Breast epithelium (tissue), 3 donors: Measurements from ENCODE around the gene SLC25A21.
"Not testable (repeated sequence)": the region's sequence is repeated elsewhere in the genome, so short reads cannot be mapped to it uniquely, and the experiment has no call there.

Experiments
- POLR2A ChIP-seq: fragments of 450-650 bp; IDR thresholded peaks from one replicate; pipeline ENCODE4 v1.6.1; 2016; ENCODE audit warnings: antibody characterized with exemption, mild to moderate bottlenecking, moderate library complexity
- TF ChIP-seq, protein P1 (sequence below), 3 donors: fragments of 450-650 bp; IDR thresholded peaks; one replicate each; pipeline ENCODE4 v1.5.1; 2016 to 2017; ENCODE audit warnings: antibody characterized with exemption in 3 of 3, mild to moderate bottlenecking in 3 of 3, moderate library complexity in 3 of 3

DNA sequence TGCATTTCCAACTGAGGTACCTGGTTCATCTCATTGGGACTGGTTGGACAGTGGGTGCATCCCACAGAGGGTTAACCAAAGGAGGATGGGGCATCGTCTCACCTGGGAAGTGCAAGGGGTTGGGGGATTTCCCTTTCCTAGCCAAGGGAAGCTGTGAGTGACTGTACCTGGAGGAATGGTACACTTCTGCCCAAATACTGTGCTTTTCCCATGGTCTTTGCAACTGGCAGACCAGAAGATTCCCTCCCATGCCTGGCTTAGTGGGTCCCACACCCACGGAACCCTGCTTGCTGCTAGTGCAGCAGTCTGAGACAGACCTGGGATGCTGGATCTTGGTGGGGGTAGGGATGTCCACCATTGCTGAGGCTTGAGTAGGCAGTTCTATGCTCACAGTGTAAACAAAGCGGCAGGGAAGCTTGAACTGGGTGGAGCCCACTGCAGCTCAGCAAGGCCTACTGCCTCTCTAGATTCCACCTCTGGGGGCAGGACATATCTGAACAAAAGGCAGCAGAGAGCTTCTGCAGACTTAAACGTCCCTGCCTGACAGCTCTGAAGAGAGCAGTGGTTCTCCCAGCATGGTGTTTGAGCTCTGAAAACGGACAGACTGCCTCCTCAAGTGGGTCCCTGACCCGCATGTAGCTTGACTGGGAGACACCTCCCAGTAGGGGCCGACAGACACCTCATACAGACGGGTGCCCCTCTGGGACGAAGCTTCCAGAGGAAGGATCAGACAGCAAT lies 15.6 kb upstream of the SLC25A21 start:
- TF ChIP-seq, protein P1, sequence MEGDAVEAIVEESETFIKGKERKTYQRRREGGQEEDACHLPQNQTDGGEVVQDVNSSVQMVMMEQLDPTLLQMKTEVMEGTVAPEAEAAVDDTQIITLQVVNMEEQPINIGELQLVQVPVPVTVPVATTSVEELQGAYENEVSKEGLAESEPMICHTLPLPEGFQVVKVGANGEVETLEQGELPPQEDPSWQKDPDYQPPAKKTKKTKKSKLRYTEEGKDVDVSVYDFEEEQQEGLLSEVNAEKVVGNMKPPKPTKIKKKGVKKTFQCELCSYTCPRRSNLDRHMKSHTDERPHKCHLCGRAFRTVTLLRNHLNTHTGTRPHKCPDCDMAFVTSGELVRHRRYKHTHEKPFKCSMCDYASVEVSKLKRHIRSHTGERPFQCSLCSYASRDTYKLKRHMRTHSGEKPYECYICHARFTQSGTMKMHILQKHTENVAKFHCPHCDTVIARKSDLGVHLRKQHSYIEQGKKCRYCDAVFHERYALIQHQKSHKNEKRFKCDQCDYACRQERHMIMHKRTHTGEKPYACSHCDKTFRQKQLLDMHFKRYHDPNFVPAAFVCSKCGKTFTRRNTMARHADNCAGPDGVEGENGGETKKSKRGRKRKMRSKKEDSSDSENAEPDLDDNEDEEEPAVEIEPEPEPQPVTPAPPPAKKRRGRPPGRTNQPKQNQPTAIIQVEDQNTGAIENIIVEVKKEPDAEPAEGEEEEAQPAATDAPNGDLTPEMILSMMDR (IDR thresholded peaks at IDR 0.05), result not testable (repeated sequence)
- not testable (repeated sequence) for TF ChIP-seq POLR2A
